ENCODE results near the gene C6orf89. TPM values are rescaled to one million over a fixed set of nuclear protein-coding genes. Genes with fewer than 3 reads are reported as not detected.

C6orf89 gene
- total and polyA plus RNA-seq, 2 experiments from 2014 or later: 73.8 to 84.0 TPM

DNA sequence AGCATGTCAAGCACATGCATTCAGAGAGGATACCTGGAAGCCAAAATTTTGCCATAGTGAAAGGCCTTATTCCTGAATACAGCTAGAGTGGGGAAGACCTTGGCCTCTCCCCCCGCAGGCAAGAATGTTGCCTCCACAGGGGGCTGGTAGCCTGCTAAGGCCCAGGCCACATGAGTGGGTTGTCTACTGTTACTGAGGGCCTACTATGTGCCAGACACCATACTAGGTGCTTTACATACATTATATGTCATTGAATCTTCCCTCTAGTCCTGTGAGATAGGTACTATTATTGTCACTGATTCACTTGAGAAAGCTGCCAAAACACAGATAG is 68.1 kb downstream of the C6orf89 start:
- Histone ChIP-seq H4K20me1 (ENCODE audit: insufficient read depth) (no peaks in the 10 kb centered on the region), H2AFZ (no peak overlapping the region), H3K27me3 (replicated peaks; ENCODE audit: insufficient read depth) (no peaks in the 10 kb centered on the region), H3K79me2 (ENCODE audit: insufficient read depth) (no peaks in the 10 kb centered on the region), H3K9me3 (ENCODE audit: low read depth) (no peaks in the 10 kb centered on the region), H3K4me3 (no peak overlapping the region), H3K9me2 (ENCODE audit: insufficient read depth) (no peaks in the 10 kb centered on the region), H3K27ac (no peak overlapping the region), H3K4me1 (ENCODE audit: insufficient read depth) (peaks cover 16% of the 10 kb centered on the region; the same call in 1 of the 2 replicates), H3K9ac (no peak overlapping the region), H3K36me3 (ENCODE audit: low read depth) (no peaks in the 10 kb centered on the region), H3K4me2 (ENCODE audit: unreplicated experiment) (no peak overlapping the region), H3F3A (ENCODE audit: insufficient read depth) (peaks cover 8% of the 10 kb centered on the region; the same call in 1 of the 2 replicates)
- WGBS, 2 experiments (ENCODE audit: low coverage in 1 of 2, low lambda C conversion rate in 2 of 2, missing lambda C conversion rate in 2 of 2): 86 to 100% methylated on average over 1 of the region's 1 CpG
- no peak for TF ChIP-seq EZH2phosphoT487 (IDR thresholded peaks at IDR 0.05; ENCODE audit: insufficient read depth, low read depth)
- TF ChIP-seq EZH2 (IDR thresholded peaks at IDR 0.05; ENCODE audit: insufficient read depth, poor library complexity, severe bottlenecking): no peak
- in situ Hi-C loops (cut with MboI): no loop called here
- no peak for DNase-seq

- H3K27me3 ChIP-seq (replicated peaks; ENCODE audit: insufficient read depth): no peaks in the 10 kb centered on the region
- no peaks in the 10 kb centered on the region for H3K36me3 ChIP-seq (ENCODE audit: low read depth)
- no peaks in the 10 kb centered on the region for H4K20me1 ChIP-seq (ENCODE audit: insufficient read depth)
- no peak within 1 kb of the TSS for H3K9ac ChIP-seq
- TF ChIP-seq EZH2phosphoT487 (IDR thresholded peaks at IDR 0.05; ENCODE audit: insufficient read depth, low read depth): no peak
- TF ChIP-seq EZH2 (IDR thresholded peaks at IDR 0.05; ENCODE audit: insufficient read depth, poor library complexity, severe bottlenecking): no peak
- no peak for DNase-seq
- H3K9me3 ChIP-seq (ENCODE audit: low read depth): no peaks in the 10 kb centered on the region
- no peak within 1 kb of the TSS for H3K4me2 ChIP-seq (ENCODE audit: unreplicated experiment)
- WGBS, 2 experiments (ENCODE audit: low coverage in 1 of 2, low lambda C conversion rate in 2 of 2, missing lambda C conversion rate in 2 of 2): 37 to 38% methylated on average over 14 of the region's 14 CpGs
- in situ Hi-C loops (cut with MboI): no loop called here
- H3F3A ChIP-seq (ENCODE audit: insufficient read depth): peaks cover 8% of the 10 kb centered on the region; the same call in 1 of the 2 replicates
- H3K9me2 ChIP-seq (ENCODE audit: insufficient read depth): no peaks in the 10 kb centered on the region
- H3K27ac ChIP-seq: no peak within 1 kb of the TSS
- H3K4me1 ChIP-seq (ENCODE audit: insufficient read depth): peaks cover 14% of the 10 kb centered on the region; the same call in 1 of the 2 replicates
- no peaks in the 10 kb centered on the region for H3K79me2 ChIP-seq (ENCODE audit: insufficient read depth)
- no peak within 1 kb of the TSS for H3K4me3 ChIP-seq
- H2AFZ ChIP-seq: no peak within 1 kb of the TSS
Observed at GRCh38 chr6:36954262-36954931, 68.6 kb downstream of the C6orf89 start, which contains the start of gene PI16. TSS of gene PI16 (plus strand) at chr6:36954738. CDS start at chr6:36954761, 23 bp downstream.

DNA sequence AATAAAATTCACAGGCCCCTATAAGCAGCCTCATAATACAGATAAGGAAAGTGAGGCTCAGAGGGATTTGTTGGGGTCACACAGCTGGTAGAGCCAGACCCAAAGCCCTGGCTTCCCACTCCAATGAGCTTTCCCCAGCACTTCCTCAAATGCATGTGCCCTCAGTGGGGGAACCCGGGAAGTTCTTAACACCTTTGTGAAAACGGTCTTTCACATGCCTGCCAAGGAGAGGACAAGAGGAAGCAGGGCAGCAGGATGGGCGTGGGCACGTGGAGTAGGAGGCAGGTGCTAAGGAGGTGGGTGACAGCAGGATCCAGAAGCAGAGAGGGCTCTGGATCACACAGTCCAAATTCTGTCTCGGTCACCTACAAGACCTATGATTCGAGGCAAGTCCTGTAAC is 69.4 kb downstream of the C6orf89 start:
- no peaks in the 10 kb centered on the region for H3K9me2 ChIP-seq (ENCODE audit: insufficient read depth)
- no peak overlapping the region for H3K4me2 ChIP-seq (ENCODE audit: unreplicated experiment)
- no peaks in the 10 kb centered on the region for H3K36me3 ChIP-seq (ENCODE audit: low read depth)
- TF ChIP-seq EZH2 (IDR thresholded peaks at IDR 0.05; ENCODE audit: insufficient read depth, poor library complexity, severe bottlenecking) (no peak), EZH2phosphoT487 (IDR thresholded peaks at IDR 0.05; ENCODE audit: insufficient read depth, low read depth) (no peak)
- no peak overlapping the region for H2AFZ ChIP-seq
- H3K27me3 ChIP-seq (replicated peaks; ENCODE audit: insufficient read depth): no peaks in the 10 kb centered on the region
- no peak for DNase-seq
- H3K9ac ChIP-seq: no peak overlapping the region
- in situ Hi-C loops (cut with MboI): no loop called here
- H4K20me1 ChIP-seq (ENCODE audit: insufficient read depth): no peaks in the 10 kb centered on the region
- no peak overlapping the region for H3K4me3 ChIP-seq
- no peaks in the 10 kb centered on the region for H3K79me2 ChIP-seq (ENCODE audit: insufficient read depth)
- H3F3A ChIP-seq (ENCODE audit: insufficient read depth): peaks cover 4% of the 10 kb centered on the region
- no peak overlapping the region for H3K27ac ChIP-seq
- peaks cover 10% of the 10 kb centered on the region for H3K4me1 ChIP-seq (ENCODE audit: insufficient read depth)
- H3K9me3 ChIP-seq (ENCODE audit: low read depth): no peaks in the 10 kb centered on the region
- WGBS, 2 experiments (ENCODE audit: low coverage in 1 of 2, low lambda C conversion rate in 2 of 2, missing lambda C conversion rate in 2 of 2): 25 to 32% methylated on average over 6 of the region's 6 CpGs

DNA sequence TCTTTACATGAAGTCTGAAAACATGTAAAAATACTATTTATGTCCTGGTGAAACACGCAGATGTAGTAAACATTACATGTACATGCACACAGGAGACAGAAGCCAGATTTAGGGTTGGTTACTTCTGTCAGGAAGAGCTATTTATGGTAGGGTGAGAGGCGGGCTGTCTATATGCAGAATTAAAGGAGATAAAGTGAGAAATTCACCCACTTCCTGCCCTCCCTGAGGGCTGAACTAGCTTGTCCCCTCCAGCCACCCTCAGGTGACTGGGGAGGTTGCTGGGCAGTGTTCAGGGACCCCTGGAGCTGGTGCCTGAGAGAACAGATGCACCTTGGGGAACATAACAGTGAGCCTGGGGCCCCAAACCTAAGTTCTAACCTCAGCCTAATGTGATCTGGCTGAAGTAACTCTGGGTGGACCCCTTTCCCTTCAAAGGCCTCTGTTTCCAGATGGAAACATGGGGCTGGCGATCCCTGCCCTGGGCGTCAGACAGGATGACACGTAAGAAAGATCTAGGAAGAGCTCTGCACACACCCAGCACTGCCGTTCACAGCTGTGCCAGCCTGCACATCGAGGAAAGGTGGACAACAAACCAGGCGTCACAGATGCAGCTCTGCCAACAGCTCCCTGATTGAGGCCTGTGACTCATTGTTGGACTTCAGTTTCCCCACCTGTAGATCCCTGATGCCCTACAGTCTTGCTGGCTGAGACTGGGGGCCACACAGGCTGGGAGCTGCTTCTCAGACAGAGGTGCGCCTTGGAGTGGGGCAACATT is 70.1 kb downstream of the C6orf89 start:
- no peaks in the 10 kb centered on the region for H3K9me3 ChIP-seq (ENCODE audit: low read depth)
- peaks cover 7% of the 10 kb centered on the region for H3F3A ChIP-seq (ENCODE audit: insufficient read depth)
- peaks cover 16% of the 10 kb centered on the region for H3K4me1 ChIP-seq (ENCODE audit: insufficient read depth)
- H3K4me3 ChIP-seq: no peak overlapping the region
- no peak overlapping the region for H3K9ac ChIP-seq
- no peak overlapping the region for H3K4me2 ChIP-seq (ENCODE audit: unreplicated experiment)
- DNase-seq: peak; percentile 57
- H3K79me2 ChIP-seq (ENCODE audit: insufficient read depth): no peaks in the 10 kb centered on the region
- H4K20me1 ChIP-seq (ENCODE audit: insufficient read depth): no peaks in the 10 kb centered on the region
- H3K27ac ChIP-seq: no peak overlapping the region
- H3K36me3 ChIP-seq (ENCODE audit: low read depth): no peaks in the 10 kb centered on the region
- H3K9me2 ChIP-seq (ENCODE audit: insufficient read depth): no peaks in the 10 kb centered on the region
- in situ Hi-C loops (cut with MboI): no loop called here
- TF ChIP-seq EZH2 (IDR thresholded peaks at IDR 0.05; ENCODE audit: insufficient read depth, poor library complexity, severe bottlenecking) (no peak), EZH2phosphoT487 (IDR thresholded peaks at IDR 0.05; ENCODE audit: insufficient read depth, low read depth) (no peak)
- no peaks in the 10 kb centered on the region for H3K27me3 ChIP-seq (replicated peaks; ENCODE audit: insufficient read depth)
- no peak overlapping the region for H2AFZ ChIP-seq
- WGBS, 2 experiments (ENCODE audit: low coverage in 1 of 2, low lambda C conversion rate in 2 of 2, missing lambda C conversion rate in 2 of 2): 34 to 45% methylated on average over 9 of the region's 9 CpGs
